Measurements from ENCODE around the gene ANGEL1. TPM values are rescaled to one million over a fixed set of nuclear protein-coding genes. Genes with fewer than 3 reads are reported as not detected.

Gene ANGEL1
- total RNA-seq, 1 donor from 2014 or later, result 7.1 TPM

DNA sequence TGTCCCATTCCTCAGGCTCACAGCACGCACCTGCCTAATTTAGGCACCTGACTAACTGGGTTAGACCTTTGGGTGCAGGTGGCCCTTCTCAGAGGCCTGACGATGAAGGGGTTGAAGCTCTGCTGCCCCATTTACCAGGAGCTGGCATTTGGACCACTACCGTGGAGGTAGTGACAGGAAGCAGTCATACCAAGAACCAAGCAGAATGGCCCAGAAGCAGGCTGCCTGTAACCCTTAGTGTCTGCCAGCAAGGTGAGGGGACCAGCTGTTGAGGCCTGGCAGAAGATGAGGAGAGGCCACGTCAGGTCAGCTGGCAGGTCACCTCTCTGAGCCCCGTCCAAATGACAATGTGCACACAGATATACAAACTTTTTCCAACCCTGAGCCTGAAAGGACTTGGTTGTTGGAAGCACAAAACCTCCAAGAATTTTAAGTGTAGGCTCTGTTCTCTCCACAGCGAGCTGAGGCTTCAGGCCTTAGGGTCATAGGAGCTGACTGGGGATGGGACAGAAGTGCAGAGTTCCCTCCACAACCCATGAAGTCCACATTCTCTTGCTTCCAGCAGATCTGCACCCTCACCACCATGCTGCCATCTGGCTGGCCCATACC, 28.3 kb downstream of the ANGEL1 start:
- Histone ChIP-seq H3K36me3 (ENCODE audit: control insufficient read depth, insufficient read depth, low read length) (peaks cover 1% of the 10 kb centered on the region), H3K4me3 (ENCODE audit: low read depth, low read length) (no peak overlapping the region), H3K27me3 (ENCODE audit: control insufficient read depth, insufficient read depth, low read length) (no peaks in the 10 kb centered on the region)
- no peak for DNase-seq (ENCODE audit: low read depth)
- TF ChIP-seq, protein P1, sequence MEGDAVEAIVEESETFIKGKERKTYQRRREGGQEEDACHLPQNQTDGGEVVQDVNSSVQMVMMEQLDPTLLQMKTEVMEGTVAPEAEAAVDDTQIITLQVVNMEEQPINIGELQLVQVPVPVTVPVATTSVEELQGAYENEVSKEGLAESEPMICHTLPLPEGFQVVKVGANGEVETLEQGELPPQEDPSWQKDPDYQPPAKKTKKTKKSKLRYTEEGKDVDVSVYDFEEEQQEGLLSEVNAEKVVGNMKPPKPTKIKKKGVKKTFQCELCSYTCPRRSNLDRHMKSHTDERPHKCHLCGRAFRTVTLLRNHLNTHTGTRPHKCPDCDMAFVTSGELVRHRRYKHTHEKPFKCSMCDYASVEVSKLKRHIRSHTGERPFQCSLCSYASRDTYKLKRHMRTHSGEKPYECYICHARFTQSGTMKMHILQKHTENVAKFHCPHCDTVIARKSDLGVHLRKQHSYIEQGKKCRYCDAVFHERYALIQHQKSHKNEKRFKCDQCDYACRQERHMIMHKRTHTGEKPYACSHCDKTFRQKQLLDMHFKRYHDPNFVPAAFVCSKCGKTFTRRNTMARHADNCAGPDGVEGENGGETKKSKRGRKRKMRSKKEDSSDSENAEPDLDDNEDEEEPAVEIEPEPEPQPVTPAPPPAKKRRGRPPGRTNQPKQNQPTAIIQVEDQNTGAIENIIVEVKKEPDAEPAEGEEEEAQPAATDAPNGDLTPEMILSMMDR (IDR thresholded peaks at IDR 0.05; ENCODE audit: insufficient read depth, low read length, poor library complexity, severe bottlenecking), result no peak

DNA sequence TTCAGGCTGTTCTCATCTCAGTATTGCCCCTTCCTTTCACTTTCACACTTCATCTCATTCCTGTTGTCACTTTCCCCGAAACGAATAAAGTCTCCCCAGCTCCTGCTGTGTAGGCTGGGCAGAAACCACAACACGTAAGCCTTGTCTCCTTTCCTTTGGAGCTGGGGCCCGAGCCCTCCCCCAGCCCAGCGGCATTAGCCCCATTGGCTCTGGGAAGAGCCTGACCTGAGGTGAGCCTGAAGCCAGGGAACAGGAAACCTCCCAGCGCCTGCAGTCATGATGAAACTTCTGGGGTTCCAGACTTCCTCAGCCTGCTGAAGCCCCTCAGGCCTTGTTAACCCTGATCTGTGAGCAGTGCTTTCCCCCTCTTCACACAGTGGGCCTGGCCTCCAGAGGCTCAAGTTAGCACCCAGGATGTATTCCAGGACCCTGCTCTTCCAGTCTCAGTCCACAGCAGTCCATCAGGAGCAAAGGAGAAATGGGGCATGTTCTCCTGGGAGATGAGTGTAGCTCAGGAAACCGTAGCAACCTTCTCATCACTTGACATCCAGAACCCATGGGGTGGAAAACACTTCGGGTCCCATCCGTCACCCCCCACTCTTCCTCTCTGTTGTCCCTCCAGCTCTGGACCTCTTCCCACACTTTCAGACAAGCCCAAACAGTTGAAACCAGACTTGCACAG, 29.7 kb downstream of the ANGEL1 start:
- no peak overlapping the region for H3K4me3 ChIP-seq (ENCODE audit: low read depth, low read length)
- TF ChIP-seq, protein P1 (IDR thresholded peaks at IDR 0.05; ENCODE audit: insufficient read depth, low read length, poor library complexity, severe bottlenecking), result no peak
- DNase-seq (ENCODE audit: low read depth), result no peak
- no peaks in the 10 kb centered on the region for H3K36me3 ChIP-seq (ENCODE audit: control insufficient read depth, insufficient read depth, low read length)
- H3K27me3 ChIP-seq (ENCODE audit: control insufficient read depth, insufficient read depth, low read length), result no peaks in the 10 kb centered on the region

DNA sequence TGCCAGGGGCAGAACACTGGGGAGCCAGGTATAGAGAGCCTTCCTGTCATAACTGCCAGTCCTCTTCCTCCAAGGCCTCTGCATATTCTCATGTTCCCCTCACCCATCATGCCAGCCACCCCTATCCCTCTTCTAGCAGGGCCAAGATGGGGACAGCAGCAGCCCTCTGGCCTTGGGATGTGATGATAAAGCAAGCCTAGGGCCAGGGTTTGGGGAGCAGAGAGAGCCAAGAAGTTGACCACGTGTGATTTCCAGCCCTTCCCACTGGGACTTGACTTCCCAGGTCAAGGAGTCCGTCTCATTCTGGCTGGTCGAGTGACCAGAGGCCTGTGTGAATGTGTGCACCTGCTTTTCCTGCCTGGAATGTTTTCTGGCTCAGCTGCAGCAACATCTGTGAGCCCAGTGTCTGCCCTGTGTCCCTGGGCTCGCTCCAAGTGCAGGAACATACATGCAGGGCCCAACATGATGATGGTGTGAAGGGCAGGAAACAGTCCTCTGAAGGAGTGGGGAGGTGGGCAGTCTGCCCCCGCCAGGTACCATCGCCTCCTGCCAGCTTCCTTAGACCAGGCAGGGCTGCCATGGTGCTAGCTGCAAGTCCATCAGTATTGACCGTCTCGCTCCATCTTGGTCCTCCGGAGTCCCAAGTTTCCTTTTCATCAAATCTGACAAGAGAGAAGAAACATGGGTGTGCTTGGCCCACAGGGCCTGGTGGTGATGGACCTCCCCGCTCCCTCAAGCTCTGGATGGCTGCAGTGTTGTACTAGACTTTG, 30.4 kb downstream of the ANGEL1 start:
- Histone ChIP-seq H3K27me3 (ENCODE audit: control insufficient read depth, insufficient read depth, low read length) (no peaks in the 10 kb centered on the region), H3K4me3 (ENCODE audit: low read depth, low read length) (no peak overlapping the region), H3K36me3 (ENCODE audit: control insufficient read depth, insufficient read depth, low read length) (no peaks in the 10 kb centered on the region)
- TF ChIP-seq, protein P1 (IDR thresholded peaks at IDR 0.05; ENCODE audit: insufficient read depth, low read length, poor library complexity, severe bottlenecking), result no peak
- no peak for DNase-seq (ENCODE audit: low read depth)

DNA sequence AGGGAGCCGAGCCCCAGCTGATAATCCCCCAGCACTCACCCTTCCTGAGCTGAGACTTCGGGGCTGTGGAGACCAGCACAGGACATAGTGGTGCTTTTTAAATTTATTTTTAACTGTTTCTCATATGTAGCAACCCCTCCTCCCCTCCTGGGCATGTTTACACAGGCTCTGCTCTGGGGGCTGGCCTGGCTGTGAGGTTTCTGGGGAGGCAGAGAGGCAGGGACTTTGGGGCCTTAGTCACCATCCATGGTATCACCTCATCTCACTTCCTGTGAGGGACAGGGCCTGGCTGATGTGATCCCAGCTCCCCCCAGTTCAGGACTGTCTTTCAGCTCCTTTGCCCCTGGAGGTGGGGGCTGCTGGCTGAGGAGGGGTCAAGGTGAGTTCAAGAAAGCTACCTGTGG, 31.0 kb downstream of the ANGEL1 start:
- H3K4me3 ChIP-seq (ENCODE audit: low read depth, low read length), result no peak overlapping the region
- H3K27me3 ChIP-seq (ENCODE audit: control insufficient read depth, insufficient read depth, low read length), result no peaks in the 10 kb centered on the region
- DNase-seq (ENCODE audit: low read depth), result no peak
- H3K36me3 ChIP-seq (ENCODE audit: control insufficient read depth, insufficient read depth, low read length), result no peaks in the 10 kb centered on the region
- TF ChIP-seq, protein P1 (IDR thresholded peaks at IDR 0.05; ENCODE audit: insufficient read depth, low read length, poor library complexity, severe bottlenecking), result no peak

DNA sequence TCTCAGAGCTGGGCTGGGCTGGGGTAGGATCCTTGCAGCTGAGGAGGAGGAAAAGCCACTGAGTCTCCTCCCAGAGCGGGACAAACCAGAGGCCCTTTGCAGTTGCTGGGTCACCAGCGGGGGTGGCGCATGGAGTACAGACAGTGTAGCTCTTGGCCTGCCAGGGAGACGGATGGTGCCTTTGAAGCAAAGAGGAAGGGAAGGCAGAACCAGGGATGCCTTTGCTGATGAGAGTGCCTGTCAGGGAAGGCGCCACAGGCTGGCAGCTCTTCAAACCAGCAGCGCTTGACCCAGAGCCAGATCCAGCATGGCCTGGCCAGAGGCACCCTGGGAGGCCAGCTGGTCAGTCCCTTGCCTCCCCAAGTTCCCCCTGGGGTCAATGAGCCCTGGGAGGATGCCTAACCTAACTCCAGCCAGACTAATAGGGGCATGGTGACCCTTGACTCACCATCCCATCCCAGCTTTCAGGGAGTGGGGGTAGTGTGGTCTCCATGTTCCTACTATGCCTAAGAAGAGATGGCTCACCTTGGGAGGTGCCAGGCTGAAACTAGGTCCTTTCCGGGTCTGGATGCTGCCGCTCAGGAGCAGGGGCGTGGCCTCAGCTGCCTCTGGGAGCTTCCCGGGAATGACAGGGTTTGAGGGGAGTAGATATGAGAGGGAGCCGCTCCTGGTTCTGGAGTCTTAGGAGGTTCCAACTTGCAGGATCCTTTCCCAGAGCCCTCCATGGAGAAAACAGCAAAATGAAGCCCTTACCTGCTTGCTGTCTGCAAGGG, 31.6 kb downstream of the ANGEL1 start:
- Histone ChIP-seq H3K36me3 (ENCODE audit: control insufficient read depth, insufficient read depth, low read length) (no peaks in the 10 kb centered on the region), H3K27me3 (ENCODE audit: control insufficient read depth, insufficient read depth, low read length) (no peaks in the 10 kb centered on the region), H3K4me3 (ENCODE audit: low read depth, low read length) (no peak overlapping the region)
- TF ChIP-seq, protein P1 (IDR thresholded peaks at IDR 0.05; ENCODE audit: insufficient read depth, low read length, poor library complexity, severe bottlenecking), result no peak
- DNase-seq (ENCODE audit: low read depth), result no peak
